ENCODE measurements around the gene SHPK.

DNA sequence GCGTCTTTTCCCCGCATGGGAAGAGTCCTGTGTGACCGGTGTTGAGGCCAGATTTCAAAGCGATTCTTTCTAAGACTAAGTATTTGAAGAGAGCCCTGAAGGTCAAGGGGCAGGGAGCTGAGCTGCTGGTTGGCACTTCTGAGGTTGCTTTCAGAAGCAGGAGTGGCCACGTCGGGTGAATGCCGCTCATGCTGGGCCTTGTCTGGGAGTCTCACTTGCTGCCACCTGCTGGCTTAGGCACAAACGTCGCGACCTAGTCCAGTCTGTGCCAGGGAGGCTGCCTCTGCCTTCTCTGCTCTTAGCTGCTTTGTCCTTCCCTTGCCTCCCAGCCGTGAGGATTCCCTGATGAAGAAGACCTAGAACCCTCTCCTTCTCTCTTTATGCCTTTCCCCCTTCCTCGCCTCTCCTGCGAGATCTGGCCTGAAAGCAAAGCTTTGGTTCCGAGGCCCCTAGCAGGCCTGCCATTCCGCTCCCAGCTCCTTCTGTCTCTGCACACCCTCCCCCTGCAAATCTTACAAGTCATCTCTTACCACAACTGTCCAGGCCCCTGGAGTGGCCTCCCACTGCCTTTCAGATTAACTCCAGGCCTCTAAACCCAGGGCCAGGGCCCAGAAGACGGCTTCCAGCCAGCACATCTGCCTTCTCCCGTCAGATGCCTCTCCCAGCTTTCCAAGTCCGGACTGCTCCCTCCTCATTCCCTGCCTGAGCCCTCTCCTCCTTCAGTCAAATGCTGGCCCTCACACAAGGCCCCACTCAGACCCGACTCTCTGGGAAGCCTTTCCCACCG lies 11.9 kb upstream of the SHPK start:
- TF ChIP-seq POLR2AphosphoS5 (IDR thresholded peaks at IDR 0.05): no peak
- TF ChIP-seq, protein P1, sequence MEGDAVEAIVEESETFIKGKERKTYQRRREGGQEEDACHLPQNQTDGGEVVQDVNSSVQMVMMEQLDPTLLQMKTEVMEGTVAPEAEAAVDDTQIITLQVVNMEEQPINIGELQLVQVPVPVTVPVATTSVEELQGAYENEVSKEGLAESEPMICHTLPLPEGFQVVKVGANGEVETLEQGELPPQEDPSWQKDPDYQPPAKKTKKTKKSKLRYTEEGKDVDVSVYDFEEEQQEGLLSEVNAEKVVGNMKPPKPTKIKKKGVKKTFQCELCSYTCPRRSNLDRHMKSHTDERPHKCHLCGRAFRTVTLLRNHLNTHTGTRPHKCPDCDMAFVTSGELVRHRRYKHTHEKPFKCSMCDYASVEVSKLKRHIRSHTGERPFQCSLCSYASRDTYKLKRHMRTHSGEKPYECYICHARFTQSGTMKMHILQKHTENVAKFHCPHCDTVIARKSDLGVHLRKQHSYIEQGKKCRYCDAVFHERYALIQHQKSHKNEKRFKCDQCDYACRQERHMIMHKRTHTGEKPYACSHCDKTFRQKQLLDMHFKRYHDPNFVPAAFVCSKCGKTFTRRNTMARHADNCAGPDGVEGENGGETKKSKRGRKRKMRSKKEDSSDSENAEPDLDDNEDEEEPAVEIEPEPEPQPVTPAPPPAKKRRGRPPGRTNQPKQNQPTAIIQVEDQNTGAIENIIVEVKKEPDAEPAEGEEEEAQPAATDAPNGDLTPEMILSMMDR (IDR thresholded peaks at IDR 0.05): peak in 2 of 3 donors; percentile 28 to 41
